GM21360 (cell line): ENCODE measurements around the gene CENPT.
"Not testable (repeated sequence)": the region's sequence is repeated elsewhere in the genome, so short reads cannot be mapped to it uniquely, and the experiment has no call there.

Experiments
- ATAC-seq: cut with Tn5 transposase; IDR thresholded peaks from one replicate; pipeline ENCODE4 v1.9.1; 2021; ENCODE audit warnings: mild to moderate bottlenecking, moderate library complexity; ENCODE audit not compliant: unreplicated experiment

Gene CENPT

DNA sequence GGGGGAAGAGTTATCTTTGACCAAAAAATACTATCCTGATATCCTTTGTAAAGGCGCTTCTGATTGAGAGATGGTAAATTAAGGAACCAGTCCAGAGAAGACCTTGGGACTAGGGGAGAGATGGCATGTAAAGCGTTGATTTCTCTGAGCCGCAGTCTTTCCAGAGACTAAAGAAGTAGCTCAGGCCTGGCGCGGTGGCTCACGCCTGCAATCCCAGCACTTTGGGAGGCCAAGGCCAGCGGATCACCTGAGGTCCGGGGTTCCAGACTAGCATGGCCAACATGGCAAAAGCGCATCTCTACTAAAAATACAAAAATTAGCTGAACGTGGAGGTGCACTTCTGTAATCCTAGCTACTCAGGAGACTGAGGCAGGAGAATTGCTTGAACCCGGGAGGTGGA, 625 bp upstream of the CENPT start:
- no peak for ATAC-seq

DNA sequence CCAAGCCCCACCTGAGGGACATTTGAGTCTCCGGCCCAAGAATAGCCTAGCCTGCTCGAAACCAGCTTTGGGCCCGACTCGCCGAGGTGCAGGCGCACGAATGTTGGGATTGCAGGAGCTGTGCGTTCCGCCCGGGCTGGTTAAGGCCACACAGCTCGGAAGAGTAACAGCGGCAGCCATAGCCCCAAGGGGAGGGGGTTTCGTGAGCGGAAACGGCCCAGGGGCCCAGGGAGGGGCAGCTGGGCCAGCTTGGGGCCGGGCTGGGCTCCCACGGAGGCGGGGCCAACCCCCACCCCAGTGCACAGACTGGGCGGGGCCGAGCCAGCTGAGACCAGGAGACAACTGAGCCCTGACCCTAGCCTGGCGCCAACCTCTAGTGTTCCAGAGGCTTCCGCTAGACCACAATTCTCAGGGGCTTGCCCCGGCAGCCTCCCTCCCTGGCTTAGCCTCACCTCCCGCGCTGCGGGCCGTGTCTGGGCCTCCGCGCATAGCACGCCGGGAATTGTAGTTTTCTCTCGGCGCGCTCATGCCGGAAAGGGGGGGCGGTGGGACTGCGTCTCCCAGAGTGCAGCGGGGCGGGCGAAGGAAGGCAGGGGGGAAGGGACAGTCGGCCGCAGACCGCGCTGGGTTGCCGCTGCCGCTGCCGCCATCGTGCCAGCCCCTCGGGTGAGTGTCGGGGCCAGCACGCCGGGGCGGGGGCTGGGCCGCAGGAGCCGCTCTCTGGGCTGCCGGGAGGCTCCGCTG, 1.0 kb downstream of the CENPT start, which contains the start of gene NUTF2:
NUTF2 (plus strand) TSS at position 614 of the 744 bp plus-strand sequence. CDS start 18,198 bp downstream, outside the sequence.
- ATAC-seq: peak; percentile 42

DNA sequence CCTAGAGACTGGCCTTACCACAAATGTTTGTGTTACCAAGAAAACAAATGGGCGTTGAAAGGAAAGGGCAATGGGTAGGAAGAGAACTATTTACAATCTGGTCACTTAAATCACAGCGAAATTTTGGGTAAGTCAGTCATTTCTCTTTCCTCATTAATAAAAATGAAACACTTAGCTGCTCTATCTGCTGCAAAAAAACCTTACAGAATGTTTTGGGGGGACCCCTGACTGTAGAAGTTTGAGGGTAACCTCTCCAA, 1.5 kb downstream of the CENPT start:
- no peak for ATAC-seq

DNA sequence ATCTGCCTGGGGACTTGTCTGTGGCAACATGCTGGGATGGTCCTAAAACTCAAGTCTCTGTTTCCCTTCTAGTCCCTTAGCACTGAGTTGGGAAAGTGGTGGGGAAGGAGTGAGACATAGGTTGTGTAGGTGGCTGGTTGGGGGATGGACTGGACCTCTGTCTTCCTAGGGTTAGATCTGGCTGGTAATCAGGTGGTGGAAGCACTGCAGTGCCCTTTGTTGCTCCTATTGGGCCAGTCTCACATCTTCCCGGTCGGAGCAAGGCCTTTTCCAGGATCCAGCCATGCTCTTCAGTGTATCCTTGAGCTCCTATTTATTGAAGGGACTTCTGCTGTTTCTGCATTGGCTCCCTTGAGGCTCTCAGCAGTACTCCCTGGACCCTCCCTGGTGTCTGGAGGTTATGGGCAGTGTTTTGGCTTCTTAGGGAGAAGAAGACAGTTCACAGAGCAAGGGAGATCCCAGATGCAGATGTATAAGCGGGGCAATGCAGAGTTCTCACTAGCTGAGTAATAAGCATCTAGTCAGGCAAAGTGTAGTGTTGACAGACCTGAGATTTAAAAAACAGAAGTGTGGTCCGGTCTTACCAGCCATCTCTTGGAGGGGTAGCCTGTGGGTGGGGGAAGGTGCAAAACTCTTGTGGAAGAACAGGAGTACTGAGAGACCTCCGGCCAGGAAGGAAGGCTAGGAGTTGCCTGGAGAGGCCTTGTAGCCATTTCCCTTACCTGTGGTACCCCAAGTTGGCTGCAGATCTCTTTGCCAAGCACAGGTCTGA, 2.0 kb downstream of the CENPT start:
- ATAC-seq: no peak

DNA sequence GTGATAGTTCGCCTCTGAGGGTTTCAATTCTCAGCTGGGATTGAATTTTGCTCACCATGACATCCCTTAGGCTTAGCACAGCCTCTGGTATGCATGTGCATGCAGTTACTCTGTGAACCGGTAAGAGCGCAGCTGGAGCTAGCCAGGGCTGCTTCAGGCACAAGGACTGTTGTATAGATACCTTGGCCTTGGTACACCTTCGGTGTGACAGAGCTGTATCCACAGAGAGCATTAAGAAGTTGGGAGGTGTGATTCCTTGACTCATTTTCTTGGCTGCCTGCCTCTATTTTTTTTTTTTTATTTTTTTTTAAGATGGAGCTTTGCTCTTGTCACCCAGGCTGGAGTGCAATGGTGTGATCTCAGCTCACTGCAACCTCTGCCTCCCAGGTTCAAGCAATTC, 3.0 kb downstream of the CENPT start:
- no peak for ATAC-seq

DNA sequence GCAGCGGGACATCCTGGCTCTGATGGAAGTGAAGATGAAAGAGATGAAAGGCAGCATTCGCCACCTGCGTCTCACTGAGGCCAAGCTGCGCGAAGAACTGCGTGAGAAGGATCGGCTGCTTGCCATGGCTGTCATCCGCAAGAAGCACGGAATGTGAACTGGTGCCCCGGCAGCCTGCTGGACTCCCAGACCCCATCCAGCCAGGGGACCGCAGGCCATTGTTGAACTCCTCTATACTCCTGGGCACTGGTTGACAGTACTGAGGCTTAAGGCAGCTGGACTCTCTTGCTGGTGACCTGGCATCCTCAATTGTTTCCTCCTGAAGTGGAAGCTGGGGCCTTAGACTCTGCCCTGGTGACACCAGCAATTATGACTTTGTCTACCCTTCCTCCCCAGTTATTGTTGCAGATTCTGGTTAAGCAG, 4.1 kb downstream of the CENPT start:
- ATAC-seq: no peak

DNA sequence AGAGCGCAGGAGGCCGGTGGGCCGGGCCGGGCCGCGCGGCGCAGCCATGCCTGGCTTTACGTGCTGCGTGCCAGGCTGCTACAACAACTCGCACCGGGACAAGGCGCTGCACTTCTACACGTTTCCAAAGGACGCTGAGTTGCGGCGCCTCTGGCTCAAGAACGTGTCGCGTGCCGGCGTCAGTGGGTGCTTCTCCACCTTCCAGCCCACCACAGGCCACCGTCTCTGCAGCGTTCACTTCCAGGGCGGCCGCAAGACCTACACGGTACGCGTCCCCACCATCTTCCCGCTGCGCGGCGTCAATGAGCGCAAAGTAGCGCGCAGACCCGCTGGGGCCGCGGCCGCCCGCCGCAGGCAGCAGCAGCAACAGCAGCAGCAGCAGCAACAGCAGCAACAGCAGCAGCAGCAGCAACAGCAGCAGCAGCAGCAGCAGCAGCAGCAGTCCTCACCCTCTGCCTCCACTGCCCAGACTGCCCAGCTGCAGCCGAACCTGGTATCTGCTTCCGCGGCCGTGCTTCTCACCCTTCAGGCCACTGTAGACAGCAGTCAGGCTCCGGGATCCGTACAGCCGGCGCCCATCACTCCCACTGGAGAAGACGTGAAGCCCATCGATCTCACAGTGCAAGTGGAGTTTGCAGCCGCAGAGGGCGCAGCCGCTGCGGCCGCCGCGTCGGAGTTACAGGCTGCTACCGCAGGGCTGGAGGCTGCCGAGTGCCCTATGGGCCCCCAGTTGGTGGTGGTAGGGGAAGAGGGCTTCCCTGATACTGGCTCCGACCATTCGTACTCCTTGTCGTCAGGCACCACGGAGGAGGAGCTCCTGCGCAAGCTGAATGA, 4.8 kb downstream of the CENPT start:
- ATAC-seq: no peak

DNA sequence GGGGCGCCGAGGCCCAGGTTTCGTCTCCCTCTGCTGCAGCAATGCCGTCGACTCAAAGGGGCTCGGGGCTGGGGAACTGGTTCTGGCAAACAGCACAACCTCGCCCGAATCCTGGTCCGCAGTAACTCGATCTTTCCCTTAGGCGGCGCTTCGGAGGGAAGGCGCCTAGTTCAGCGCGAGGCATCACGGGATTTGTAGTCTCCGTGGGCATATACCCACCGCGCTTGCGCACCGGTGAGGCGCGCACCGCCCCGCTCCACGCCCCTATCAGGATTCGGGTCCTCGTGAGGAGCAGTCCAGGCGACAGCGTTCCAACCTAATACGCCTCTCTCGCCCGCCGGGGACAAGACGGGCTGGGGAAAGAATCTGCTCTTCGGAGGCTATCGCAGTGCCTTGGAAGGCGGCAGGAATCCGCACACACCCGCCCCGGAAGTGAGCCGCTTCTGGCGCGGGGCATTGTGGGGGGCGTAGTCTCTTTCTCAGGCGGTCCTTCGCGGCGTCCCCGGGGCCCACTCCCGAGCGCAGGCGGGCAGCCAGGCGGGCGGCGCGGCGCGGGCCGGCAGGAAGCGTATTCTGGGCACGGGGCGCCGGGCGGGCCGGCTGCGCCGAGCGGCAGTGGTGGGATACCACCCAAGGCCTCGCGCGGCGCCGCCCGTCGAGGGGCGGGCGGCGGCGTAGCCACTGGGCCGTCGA, 5.5 kb downstream of the CENPT start, which contains the start of gene THAP11:
THAP11 (plus strand) TSS at position 505 of the 693 bp plus-strand sequence. CDS start 235 bp downstream, outside the sequence.
- ATAC-seq: peak; percentile 43

DNA sequence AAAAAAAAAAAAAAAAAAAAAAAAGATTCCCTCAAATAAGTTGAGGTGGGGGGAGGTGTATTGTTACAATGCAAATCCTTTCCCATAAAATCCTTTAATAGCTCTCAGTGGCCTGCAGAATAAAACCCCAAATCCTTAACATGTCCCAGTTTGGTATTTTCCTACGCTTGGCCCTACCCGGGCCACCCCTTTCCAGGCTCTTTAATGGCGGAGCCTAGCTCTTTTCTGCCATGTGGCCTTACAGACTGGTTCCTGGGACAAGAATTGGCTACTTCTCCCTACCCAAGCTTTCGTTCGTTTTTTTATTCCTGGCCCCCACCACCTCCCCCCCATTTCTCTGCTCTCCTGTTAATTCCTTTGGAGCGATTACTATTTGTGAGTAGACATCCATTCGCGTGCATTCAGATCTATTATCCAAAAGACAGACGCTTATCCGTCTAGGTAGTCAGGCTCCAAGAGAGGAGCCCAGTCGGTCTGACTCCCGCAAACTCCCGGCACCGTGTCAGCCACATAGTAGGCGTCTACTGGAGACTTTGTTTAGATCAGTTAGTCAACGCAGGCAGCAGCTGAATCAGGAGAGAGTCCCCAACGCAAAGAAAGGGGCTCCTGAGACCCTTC, 6.2 kb downstream of the CENPT start:
- ATAC-seq: no peak

DNA sequence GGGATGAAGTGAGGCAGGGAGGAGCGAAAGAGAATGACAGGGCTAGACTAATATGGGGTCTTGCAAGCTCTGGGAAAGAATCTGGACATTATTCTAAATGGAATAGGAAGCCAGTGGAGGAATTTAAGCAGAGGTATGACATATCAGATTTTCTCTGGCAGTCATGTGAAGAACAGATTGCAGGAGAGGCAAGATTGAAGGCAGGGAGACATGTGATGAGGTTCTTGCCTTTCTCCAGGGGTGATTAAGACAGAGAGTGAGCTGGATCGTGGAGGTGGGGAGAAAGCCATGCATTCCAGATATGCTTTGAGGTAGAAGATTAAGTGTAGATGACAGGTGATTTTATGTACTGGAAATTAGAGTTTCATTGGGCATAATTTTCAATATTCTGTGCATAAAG, 9.7 kb downstream of the CENPT start:
- no peak for ATAC-seq

DNA sequence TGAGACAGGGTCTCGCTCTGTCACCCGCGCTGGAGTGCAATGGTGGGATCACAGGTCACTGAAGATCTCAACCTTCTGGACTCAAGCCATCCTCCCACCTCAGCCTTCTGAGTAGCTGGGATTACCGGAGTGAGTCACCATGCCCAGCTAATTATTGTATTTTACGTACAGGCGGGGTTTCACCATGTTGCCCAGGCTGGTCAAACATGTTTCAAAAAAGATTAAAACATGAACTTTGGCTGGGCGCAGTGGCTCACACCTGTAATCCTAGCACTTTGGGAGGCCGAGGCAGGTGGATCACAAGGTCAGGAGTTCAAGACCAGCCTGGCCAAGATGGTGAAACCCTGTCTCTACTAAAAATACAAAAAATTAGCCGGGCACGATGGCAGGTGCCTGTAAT, 10.3 kb downstream of the CENPT start:
- not testable (repeated sequence) for ATAC-seq

DNA sequence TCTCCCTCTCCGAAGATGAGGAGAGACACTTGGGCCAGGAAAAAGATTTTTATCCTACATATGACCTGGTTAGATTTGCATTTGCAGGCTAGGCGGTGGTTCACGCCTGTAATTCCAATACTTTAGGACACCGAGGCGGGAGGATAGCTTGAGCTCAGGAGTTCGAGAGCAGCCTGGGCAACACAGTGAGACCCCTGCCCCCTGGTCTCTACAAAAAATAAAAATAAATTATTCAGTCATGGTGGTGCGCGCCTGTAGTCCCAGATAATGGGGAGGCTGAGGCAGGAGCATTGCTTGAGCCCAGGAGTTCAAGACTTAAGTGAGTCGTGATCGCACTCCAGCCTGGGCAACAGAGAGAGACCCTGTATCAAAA, 13.3 kb downstream of the CENPT start:
- ATAC-seq: no peak

DNA sequence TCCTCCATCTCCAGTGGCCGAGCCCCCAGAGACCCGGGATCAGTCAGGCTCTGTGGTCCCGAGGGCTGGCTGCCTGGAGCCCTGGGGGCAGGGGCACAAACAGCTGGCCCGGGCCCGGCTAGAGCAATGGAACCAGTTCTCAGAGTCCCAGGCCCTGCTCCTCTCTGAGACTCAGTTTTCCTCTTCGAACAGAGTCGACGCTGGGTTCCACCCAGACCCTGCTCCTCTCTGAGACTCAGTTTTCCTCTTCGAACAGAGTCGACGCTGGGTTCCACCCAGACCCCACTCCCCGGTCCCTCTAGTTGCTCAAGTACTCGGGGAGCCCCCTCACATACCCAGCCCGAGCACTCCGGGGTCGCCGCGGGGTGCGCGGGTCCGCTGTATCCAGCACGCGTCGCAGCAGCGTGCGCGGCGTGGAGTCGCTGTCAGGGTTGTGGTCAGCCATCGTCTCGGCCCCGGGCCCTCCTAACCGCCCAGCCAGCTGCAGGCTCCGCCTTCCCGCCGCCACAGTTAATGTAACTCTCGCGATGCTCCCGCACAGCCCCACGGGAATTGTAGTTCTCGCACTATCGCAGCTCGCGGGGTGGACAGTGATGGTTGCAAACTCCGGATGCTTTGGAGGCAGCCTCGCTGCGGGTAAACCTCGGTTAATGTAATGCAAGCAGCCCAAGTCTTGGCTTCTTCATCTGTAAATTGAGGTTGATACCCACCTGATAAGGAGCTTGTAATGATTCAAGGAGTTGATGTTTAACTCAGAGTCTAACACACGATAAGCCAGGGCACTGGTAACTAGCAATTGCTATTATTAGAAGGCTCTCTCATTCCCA, 13.9 kb downstream of the CENPT start:
- peak; percentile 94 for ATAC-seq

DNA sequence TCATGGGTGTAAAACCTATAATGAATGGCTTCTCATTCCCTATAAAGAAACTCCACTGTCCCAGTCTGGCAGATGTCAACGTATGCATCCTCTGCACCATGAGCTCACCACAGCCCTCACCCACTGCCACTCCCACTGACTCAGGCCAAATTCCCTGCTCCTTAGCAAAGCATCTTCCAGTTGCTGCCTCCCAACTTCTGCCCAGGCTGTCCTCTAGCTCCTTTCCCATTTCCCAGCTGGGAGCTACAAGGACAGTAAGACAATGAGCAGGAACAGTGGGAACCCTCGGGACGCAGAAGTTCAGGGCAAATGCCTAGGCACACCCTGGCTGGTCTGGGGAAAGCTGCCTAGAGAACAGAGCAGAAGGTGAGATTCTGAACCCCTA, 14.5 kb downstream of the CENPT start:
- no peak for ATAC-seq

DNA sequence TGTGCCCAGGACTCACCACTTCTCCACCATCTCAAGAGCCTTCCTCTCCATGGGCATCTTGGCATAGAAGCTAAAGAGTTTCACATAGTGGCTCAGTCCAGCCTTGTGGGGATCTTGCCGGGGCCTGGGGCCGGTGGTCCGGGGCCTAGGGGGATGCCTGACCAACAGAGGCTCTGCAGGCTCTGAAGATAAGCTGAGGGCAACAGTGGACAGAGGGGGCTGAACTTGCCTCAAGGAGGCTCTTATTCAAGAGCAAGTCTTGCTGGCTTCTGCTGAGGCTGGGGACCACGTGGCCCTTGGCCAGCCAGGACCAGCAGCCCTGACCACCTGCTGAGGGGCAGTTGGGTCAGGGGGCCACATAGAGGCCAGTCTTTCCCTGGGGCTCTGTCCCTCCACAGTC, 18.8 kb downstream of the CENPT start:
- ATAC-seq: no peak

DNA sequence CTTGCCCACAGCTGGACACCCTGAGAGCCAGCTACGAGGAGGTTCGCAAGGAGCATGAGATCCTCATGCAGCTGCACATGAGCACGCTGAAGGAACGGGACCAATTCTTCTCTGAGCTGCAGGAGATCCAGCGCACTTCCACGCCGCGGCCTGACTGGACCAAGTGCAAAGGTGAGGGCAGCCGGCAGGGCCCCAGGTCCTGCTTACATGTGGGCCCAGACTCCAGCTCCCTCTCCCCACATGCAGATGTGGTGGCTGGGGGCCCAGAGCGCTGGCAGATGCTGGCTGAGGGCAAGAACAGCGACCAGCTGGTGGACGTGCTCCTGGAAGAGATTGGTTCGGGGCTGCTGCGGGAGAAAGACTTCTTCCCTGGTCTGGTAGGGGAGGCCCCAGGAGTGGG, 21.6 kb downstream of the CENPT start:
- ATAC-seq: no peak

DNA sequence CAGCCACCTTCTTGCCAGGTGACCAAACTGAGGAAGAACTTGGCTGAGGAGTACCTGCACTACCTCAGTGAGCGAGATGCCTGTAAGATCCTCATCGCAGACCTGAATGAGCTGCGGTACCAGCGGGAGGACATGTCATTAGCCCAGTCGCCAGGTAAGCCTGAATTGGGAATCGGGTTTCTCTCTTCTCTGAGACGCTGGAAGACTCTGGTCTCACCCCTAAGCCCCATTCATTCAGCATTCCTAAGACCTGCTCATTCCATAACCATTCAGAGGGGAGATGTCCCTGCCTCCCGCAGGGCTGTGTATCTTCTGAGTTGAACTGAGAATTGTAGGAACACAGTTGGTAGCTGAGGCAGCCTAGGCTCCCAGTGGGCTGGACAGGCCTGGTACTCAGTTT, 22.4 kb downstream of the CENPT start:
- ATAC-seq: no peak

DNA sequence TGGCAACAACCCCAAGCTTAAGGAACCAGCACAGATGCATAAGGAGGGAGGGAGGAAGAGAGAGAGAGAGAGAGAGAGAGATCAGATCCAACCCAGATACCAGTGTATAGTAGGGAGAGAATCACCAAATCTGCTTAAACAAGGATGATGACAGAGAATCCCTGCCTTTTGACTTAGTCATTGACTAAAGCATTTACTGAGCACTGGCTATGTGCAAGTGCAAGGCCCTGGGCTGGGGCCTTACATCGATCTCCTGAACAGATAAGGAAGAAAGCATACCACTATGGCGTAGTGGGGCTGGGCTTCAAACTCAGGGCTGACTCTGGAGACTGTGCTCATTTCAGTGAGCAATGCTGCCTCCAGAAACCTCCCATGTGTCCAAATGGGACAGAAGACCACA, 25.0 kb downstream of the CENPT start:
- no peak for ATAC-seq

DNA sequence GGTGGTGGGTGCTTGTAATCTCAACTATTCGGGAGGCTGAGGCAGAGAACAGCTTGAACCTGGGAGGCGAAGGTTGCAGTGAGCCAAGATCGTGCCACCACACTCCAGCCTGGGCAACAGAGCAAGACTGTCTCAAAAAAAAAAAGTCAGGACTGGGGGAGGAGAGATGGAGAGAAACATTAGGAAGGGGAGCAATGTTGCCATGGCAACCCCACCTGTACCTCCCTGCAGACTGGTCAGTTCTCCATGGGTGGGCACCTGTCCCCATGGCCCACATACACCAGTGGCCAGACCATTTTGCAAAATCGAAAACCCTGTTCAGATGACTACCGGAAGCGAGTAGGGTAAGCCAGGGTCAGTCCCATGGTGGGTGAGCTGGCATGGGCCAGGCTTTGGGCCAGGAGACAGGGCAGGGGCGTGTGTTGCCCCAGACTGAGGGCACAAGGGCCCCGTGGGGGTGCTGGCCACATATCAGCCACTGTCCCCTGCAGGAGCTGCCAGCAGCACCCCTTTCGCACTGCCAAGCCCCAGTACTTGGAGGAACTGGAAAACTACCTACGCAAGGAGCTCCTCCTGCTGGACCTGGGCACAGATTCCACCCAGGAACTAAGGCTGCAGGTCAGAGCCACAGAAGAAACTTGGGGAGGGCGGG, 26.8 kb downstream of the CENPT start:
- no peak for ATAC-seq
